GM12878 (cell line): ENCODE measurements around the gene ADGRV1. TPM values are rescaled to one million over a fixed set of nuclear protein-coding genes. Genes with fewer than 3 reads are reported as not detected.

Experiments
- ATAC-seq: fragments of 200-7000 bp; cut with Tn5 transposase; 3 replicates; pipeline ENCODE4 v1.9.1; 2020; ENCODE audit warnings: mild to moderate bottlenecking, moderate library complexity
- BruUV-seq: library from RNA; stranded (reverse); fragments of 400-500 nt; replicated peaks from 2 replicates; lab custom pipeline; 2021; lab: Mats Ljungman, UMichigan
- CTCF ChIA-PET: fragments of 300-600 bp; sonication (Branson Sonifier 250); formaldehyde crosslinking; extraction: SDS; loops from one replicate; lab custom pipeline; 2021; ENCODE audit warnings: inconsistent platforms; lab: Yijun Ruan, JAX
- POLR2A ChIA-PET: fragments of 350-600 bp; formaldehyde crosslinking; extraction: SDS; loops from one replicate; lab custom pipeline; 2021; ENCODE audit warnings: inconsistent platforms; lab: Charles Lee
- RAD21 ChIA-PET: fragments of 300-600 bp; sonication (Branson Sonifier 250); formaldehyde crosslinking; loops from one replicate; lab custom pipeline; 2023; ENCODE audit warnings: antibody characterized with exemption; ENCODE audit not compliant: unreplicated experiment; lab: Charles Lee
- SMC1A ChIA-PET: fragments of 300-600 bp; sonication (Branson Sonifier 250); formaldehyde crosslinking; loops from one replicate; lab custom pipeline; 2023; ENCODE audit not compliant: unreplicated experiment, uncharacterized antibody; lab: Charles Lee
- DNase-seq: peaks from one replicate; pipeline ENCODE4 v3.0.0-alpha.2; 2011; ENCODE audit warnings: low read depth, low spot score
- FAIRE-seq: peaks from 3 replicates; lab custom pipeline; 2011; peaks lifted over from hg19 to GRCh38; lab: Jason Lieb, UNC
- H2AFZ ChIP-seq: 2 replicates; pipeline ENCODE4 v1.6.0; 2011; ENCODE audit warnings: low read depth, low read length, control low read depth; ENCODE audit not compliant: control insufficient read depth
- H3K27ac ChIP-seq: 2 replicates; pipeline ENCODE4 v1.5.1; 2011; ENCODE audit warnings: control low read depth; ENCODE audit not compliant: control insufficient read depth, insufficient read depth
- H3K27me3 ChIP-seq, 2 experiments: replicated peaks in 1 of 2; 2 replicates each; pipeline versions ENCODE4 v1.6.0 to v1.6.1; 2011; ENCODE audit warnings: low read length in 1 of 2; ENCODE audit not compliant: control insufficient read depth in 2 of 2, insufficient read depth in 2 of 2
- H3K36me3 ChIP-seq, 2 experiments: 2 replicates each; pipeline ENCODE4 v1.5.1; 2011; ENCODE audit warnings: low read length in 1 of 2; ENCODE audit not compliant: control insufficient read depth in 2 of 2, insufficient read depth in 2 of 2
- H3K4me1 ChIP-seq: 2 replicates; pipeline ENCODE4 v1.6.1; 2011; ENCODE audit warnings: mild to moderate bottlenecking, low read length, moderate library complexity, mixed read lengths; ENCODE audit not compliant: control insufficient read depth, insufficient read depth
- H3K4me2 ChIP-seq: 2 replicates; pipeline ENCODE4 v1.6.0; 2011; ENCODE audit warnings: control low read depth; ENCODE audit not compliant: control insufficient read depth, insufficient read depth
- H3K4me3 ChIP-seq: fragments of 200-600 bp; sonication (generic); 2 replicates; pipeline ENCODE4 v1.5.1; 2016
- H3K79me2 ChIP-seq: 2 replicates; pipeline ENCODE4 v1.6.0; 2011; ENCODE audit warnings: low read length; ENCODE audit not compliant: control insufficient read depth, insufficient read depth
- H3K9ac ChIP-seq: 2 replicates; pipeline ENCODE4 v1.8.0; 2011; ENCODE audit warnings: low read length, control low read depth, mixed read lengths; ENCODE audit not compliant: control insufficient read depth, insufficient read depth
- H3K9me3 ChIP-seq: replicated peaks from 3 replicates; pipeline ENCODE4 v1.5.1; 2011; ENCODE audit warnings: mild to moderate bottlenecking, low read length; ENCODE audit not compliant: control insufficient read depth, insufficient read depth
- H4K20me1 ChIP-seq: 2 replicates; pipeline ENCODE4 v1.6.0; 2011; ENCODE audit not compliant: control insufficient read depth, insufficient read depth
- ASH2L ChIP-seq: fragments of 300-600, 200-600 bp; sonication (generic); IDR thresholded peaks from 2 replicates; pipeline ENCODE4 v1.6.1; 2017; ENCODE audit warnings: low read depth, mild to moderate bottlenecking, borderline replicate concordance
- E4F1 ChIP-seq: fragments of 450-650 bp; IDR thresholded peaks from 2 replicates; pipeline ENCODE4 v1.6.1; 2018; ENCODE audit warnings: borderline replicate concordance, mild to moderate bottlenecking; ENCODE audit not compliant: partially characterized antibody
- FOXK2 ChIP-seq: fragments of 450-650 bp; IDR thresholded peaks from 2 replicates; pipeline ENCODE4 v1.6.1; 2017; ENCODE audit warnings: mild to moderate bottlenecking, moderate library complexity
- HDAC2 ChIP-seq: fragments of 200-600 bp; sonication (generic); IDR thresholded peaks from 2 replicates; pipeline ENCODE4 v1.6.1; 2017
- IKZF2 ChIP-seq, 2 experiments: fragments of 450-650 bp; IDR thresholded peaks; 2 replicates each; pipeline ENCODE4 v1.6.1; 2017; ENCODE audit warnings: mild to moderate bottlenecking in 2 of 2, moderate library complexity in 2 of 2
- KAT2A ChIP-seq: conservative IDR thresholded peaks from 2 replicates; pipeline ENCODE4 v1.6.1; 2011; ENCODE audit warnings: low read depth, low read length; ENCODE audit not compliant: control insufficient read depth
- MEF2A ChIP-seq: IDR thresholded peaks from 2 replicates; pipeline ENCODE4 v1.6.1; 2011; ENCODE audit warnings: low read depth, mild to moderate bottlenecking, low read length, moderate library complexity; ENCODE audit not compliant: insufficient read depth
- MTA3 ChIP-seq: IDR thresholded peaks from 2 replicates; pipeline ENCODE4 v1.6.1; 2012; ENCODE audit warnings: low read length, inconsistent platforms, borderline replicate concordance
- NFXL1 ChIP-seq: fragments of 450-650 bp; IDR thresholded peaks from 2 replicates; pipeline ENCODE4 v1.6.1; 2017; ENCODE audit warnings: antibody characterized with exemption, mild to moderate bottlenecking, borderline replicate concordance
- PBX3 ChIP-seq: IDR thresholded peaks from 2 replicates; pipeline ENCODE4 v1.6.1; 2011; ENCODE audit warnings: mild to moderate bottlenecking, low read depth, low read length, moderate library complexity; ENCODE audit not compliant: insufficient replicate concordance
- PKNOX1 ChIP-seq: fragments of 450-650 bp; IDR thresholded peaks from 2 replicates; pipeline ENCODE4 v1.6.1; 2016; ENCODE audit warnings: mild to moderate bottlenecking
- POLR2A ChIP-seq: IDR thresholded peaks from 2 replicates; pipeline ENCODE4 v1.6.1; 2011; ENCODE audit warnings: low read depth, mild to moderate bottlenecking, low read length
- SPI1 ChIP-seq: IDR thresholded peaks from 2 replicates; pipeline ENCODE4 v1.6.1; 2011; ENCODE audit warnings: low read depth, mild to moderate bottlenecking, low read length, moderate library complexity, borderline replicate concordance; ENCODE audit not compliant: insufficient read depth
- ZNF622 ChIP-seq: fragments of 450-650 bp; IDR thresholded peaks from 2 replicates; pipeline ENCODE4 v1.6.1; 2017; ENCODE audit warnings: mild to moderate bottlenecking, inconsistent platforms
- WGBS: methylation state at CpG from one replicate; pipeline ENCODE4 v1.1.6; 2016; ENCODE audit warnings: low lambda C conversion rate; ENCODE audit not compliant: insufficient replicate concordance, insufficient coverage; ENCODE audit errors: missing lambda C conversion rate; 5-methylcytosine and 5-hydroxymethylcytosine counted together
- in situ Hi-C: fragments of 300-500 bp; cut with MboI; formaldehyde crosslinking; loops from 9 replicates; pipeline ENCODE4 v1.14.3; 2018; ENCODE audit warnings: mixed read lengths
- intact Hi-C: fragments of 100-400 bp; cut with micrococcal nuclease; formaldehyde crosslinking; loops from one replicate; pipeline ENCODE4 v1.14.2; 2022; ENCODE audit not compliant: unreplicated experiment
- polyA plus RNA-seq, 11 experiments: library from polyadenylated mRNA; depleted of rRNA in 4 of 11; unstranded in 6 of 11; stranded (reverse) in 5 of 11; fragments of >200 nt; fragmentation: Nextera tagmentation in 4 of 11; fragmentation: Illumina TruSeq in 1 of 11; extraction: Ambion mirVana in 4 of 11; extraction: Trizol in 1 of 11; gene quantifications; 1 replicate in 1 of 11; 2 replicates in 10 of 11; pipeline versions ENCODE4 v1.2.1 to v1.2.3, GENCODE V29; 2011 to 2016; ENCODE audit warnings: inconsistent platforms in 2 of 11, missing spikeins in 2 of 11, low read depth in 1 of 11
- total RNA-seq, 4 experiments: library from RNA; depleted of rRNA in 3 of 4; stranded (reverse); fragments of >200 nt in 3 of 4; fragmentation: Illumina TruSeq in 1 of 4; extraction: Trizol in 1 of 4; gene quantifications; 2 replicates each; pipeline versions ENCODE4 v1.2.1 to v1.2.3, GENCODE V29; 2013 to 2021

The ADGRV1 gene
- total and polyA plus RNA-seq, 10 of the 15 experiments (the other 5 are each of a cell fraction or from before 2014, with no cell fraction given) = 0.04 to 8.1 (median 0.16) TPM; not detected in 1

- H3K27ac ChIP-seq = no peak overlapping the region
- ATAC-seq (peak; percentile 78), FAIRE-seq (no peak), DNase-seq (no peak)
- no peak overlapping the region for H3K9ac ChIP-seq
- H3K36me3 ChIP-seq = no peaks in the 10 kb centered on the region
- H3K27me3 ChIP-seq = no peaks in the 10 kb centered on the region
- CTCF ChIA-PET = interaction anchor here (1.0 to 2.2 kb wide), 2 partner anchors 19 to 41 kb away, joined by 4 to 7 read pairs; no protein-coding TSS in a partner anchor
- peak; percentile 81 for TF ChIP-seq SPI1
- TF ChIP-seq NFXL1 = no peak
- no peak for TF ChIP-seq MTA3
- no peak for TF ChIP-seq ASH2L
- WGBS = 43% methylated on average over 3 of the region's 3 CpGs
- POLR2A ChIA-PET = interaction anchor here (0.6 kb wide), 1 partner anchor 922 kb away, joined by 3 read pairs; no protein-coding TSS in a partner anchor
- SMC1A ChIA-PET = no interaction called here
- RAD21 ChIA-PET = no interaction called here
- H3K79me2 ChIP-seq = no peaks in the 10 kb centered on the region
- H3K9me3 ChIP-seq = no peaks in the 10 kb centered on the region
- no peaks in the 10 kb centered on the region for H3K4me1 ChIP-seq
- intact Hi-C loops = no loop called here
- H3K4me3 ChIP-seq = no peak overlapping the region
- no peak overlapping the region for H2AFZ ChIP-seq
- BruUV-seq = no TSS peak
- H4K20me1 ChIP-seq = no peaks in the 10 kb centered on the region
- in situ Hi-C loops = no loop called here
- H3K4me2 ChIP-seq = no peak overlapping the region
Observed at GRCh38 chr5:90824436-90824835, 265.8 kb downstream of the ADGRV1 start.

GRCh38 chr5:90830058-90830457, 271.5 kb downstream of the ADGRV1 start:
- no peaks in the 10 kb centered on the region for H3K36me3 ChIP-seq
- ChIA-PET SMC1A (no interaction called here), CTCF (no interaction called here), POLR2A (no interaction called here), RAD21 (no interaction called here)
- no peak for FAIRE-seq
- H3K27me3 ChIP-seq = no peaks in the 10 kb centered on the region
- BruUV-seq = no TSS peak
- no peaks in the 10 kb centered on the region for H4K20me1 ChIP-seq
- H2AFZ ChIP-seq = no peak overlapping the region
- in situ Hi-C loops = no loop called here
- H3K4me3 ChIP-seq = no peak overlapping the region
- no peaks in the 10 kb centered on the region for H3K9me3 ChIP-seq
- TF ChIP-seq PBX3 (no peak), PKNOX1 (no peak), MEF2A (no peak), HDAC2 (no peak), FOXK2 (no peak), POLR2A (no peak), ZNF622 (no peak), KAT2A (no peak), E4F1 (no peak), IKZF2 (IDR thresholded peaks at IDR 0.05) (no peak)
- H3K27ac ChIP-seq = no peak overlapping the region
- H3K4me1 ChIP-seq = no peaks in the 10 kb centered on the region
- no peak for ATAC-seq
- intact Hi-C loops = no loop called here
- no peak overlapping the region for H3K9ac ChIP-seq
- DNase-seq = no peak
- no peaks in the 10 kb centered on the region for H3K79me2 ChIP-seq
- 33% methylated on average over 3 of the region's 3 CpGs for WGBS
- no peak overlapping the region for H3K4me2 ChIP-seq
